NCI-H82 treated with DMSO at 0.1 percent for 48 hours (cell line): ENCODE data around the gene ANP32A.
"Not testable (repeated sequence)": the region's sequence is repeated elsewhere in the genome, so short reads cannot be mapped to it uniquely, and the experiment has no call there.

Experiments
- DNase-seq: peaks from one replicate; lab custom pipeline; 2025; ENCODE audit not compliant: unreplicated experiment; lab: John Stamatoyannopoulos, UW

Gene ANP32A

DNA sequence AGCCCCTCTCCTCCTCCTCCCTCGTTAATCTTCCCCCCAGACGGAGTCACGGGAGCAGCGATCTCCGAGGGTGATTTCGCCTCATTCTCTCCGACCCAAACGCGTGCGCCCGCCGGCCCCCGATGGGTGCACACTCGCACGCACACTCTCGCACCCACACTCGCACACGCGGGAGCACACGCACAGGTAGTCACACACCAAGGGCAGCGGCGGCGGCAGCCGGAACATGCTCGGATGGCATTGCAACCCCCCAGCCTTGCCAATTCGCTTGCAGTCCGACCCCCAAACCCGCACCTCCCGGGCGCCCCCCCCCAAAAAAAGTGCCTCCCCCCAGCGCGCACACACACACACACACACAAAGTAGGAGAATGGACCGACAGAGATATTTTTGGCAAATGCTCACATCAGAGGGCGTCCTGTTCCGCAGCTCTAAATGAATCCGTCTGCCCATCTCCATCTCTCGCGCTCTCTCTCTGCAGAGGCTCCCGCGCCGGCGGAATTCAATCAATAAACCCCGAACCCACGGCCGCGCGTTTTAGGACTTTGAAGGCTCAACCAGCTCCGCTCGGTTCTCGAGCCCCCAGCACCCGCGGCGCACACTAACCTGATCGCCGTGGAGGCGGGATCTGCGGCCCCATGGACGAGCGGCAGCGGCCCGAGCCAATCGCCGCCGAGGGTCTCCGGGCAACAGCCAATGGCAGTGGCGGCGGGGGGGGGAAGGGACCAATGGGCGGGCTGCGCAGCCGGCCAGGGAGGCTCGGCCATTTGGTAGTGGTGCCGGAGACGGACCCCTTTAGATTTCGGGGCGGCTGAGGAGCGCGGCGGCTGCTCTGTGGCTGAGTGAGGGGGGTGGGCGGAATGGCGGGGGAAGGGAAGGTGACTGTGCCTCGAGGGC is at the start of gene ANP32A:
Gene ANP32A (minus strand): TSS at position 601 of the 895 bp plus-strand sequence. CDS start 144 bp downstream, at position 457.
- DNase-seq, result peak; percentile 69

DNA sequence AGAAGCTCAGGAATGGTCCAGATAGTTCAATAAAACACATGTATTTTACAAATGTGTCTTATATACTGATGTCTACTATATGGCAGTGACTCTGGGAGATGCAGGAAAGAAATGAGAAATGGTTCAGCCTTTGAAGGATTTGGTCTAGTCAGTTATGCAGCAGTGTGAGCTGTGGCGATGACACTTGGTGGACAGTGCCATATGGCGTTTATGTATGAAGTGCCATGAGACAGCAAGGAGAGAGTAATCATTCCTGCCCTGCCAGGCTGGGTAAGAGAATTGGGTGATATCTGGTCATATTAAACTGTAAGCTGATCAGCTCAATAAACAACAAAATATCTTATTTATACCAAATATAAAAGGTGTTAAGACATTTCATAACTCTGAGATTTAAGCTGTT is 47.6 kb upstream of the ANP32A start:
- no peak for DNase-seq

DNA sequence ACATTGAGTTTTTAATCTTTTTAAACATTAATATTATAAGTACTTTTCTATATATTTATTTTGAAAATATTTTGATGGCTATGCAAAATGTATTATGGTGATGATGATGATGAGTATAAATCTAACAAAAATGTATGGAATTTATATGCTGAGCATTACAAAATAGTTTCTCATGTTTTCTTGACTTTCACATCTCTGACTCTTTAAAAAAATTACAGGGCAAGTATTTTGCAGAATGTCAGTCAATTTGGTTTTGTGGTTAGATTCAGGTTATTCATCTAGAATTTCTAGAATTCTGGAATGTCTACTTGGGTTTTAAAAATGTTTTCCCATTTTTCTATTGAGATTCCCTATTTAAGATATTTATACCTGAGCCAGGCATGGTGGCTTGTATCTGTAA is 41.7 kb upstream of the ANP32A start:
- DNase-seq, result no peak

DNA sequence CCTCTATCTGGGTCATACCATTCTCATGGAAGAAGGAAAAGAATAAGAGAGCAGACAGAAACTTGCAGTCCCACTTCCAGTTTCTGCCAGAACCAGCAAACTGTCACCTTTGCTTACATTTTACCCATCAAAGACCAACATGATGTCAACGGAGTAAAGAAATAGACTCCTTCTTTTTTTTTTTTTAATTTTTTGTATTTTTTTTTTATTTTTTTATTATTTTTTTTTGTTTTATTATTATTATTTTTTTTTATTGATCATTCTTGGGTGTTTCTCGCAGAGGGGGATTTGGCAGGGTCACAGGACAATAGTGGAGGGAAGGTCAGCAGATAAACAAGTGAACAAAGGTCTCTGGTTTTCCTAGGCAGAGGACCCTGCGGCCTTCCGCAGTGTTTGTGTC is 38.0 kb upstream of the ANP32A start:
- not testable (repeated sequence) for DNase-seq

DNA sequence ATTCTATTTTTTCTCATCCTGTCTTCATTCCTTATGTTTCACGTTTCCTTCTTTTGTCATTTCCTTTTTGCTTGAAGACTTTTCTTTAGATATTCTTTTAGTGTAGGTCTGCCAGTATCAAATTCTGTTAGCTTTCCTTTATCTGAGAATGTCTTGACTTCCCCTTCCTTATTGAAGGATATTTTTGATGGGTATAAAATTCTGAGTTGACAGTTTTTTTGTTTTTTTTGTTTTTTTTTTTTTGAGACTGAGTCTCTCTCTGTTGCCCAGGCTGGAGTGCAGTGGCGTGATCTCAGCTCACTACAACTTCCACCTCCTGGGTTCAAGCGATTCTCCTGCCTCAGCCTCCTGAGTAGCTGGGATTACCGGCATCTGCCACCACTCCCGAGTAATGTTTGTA is 36.7 kb upstream of the ANP32A start:
- not testable (repeated sequence) for DNase-seq

DNA sequence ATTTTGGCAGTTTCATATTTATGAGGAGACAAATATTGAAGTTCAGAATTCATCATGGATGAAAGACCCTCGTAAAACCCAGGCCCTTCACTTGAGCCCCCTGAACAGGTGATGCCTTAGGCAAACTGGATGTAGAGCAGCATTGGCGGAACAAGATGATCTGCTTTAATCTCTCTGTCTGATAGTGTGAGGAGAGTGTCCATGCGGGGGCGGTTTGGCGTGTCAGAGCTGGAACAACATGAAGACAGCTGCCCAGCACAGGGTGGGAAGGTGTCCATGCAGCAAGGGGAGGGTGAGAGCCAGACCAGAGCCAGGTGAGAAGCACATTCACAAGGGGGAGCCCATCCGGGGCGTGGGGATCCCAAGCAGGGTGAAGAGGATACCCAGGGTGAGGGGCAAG is 31.8 kb upstream of the ANP32A start:
- DNase-seq, result no peak

DNA sequence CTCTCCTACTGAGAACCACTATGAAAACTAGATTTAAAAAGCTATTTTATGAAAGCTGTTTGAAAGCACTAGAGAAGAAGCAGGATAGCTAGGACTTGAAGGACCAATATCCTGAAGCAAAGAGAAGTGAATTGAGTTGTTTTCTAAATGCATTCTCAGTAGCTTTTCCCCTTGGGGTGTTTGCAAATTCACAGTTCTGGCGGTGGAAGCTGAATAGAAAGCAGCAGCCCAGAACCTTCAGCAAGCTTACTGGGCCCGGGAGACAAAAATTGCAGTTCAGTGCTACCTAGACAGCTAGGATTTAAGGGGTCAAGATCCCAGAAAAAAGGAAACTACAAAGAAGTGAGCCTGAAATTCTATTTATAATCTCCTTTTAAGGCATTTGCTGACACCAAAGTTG is 31.3 kb upstream of the ANP32A start:
- no peak for DNase-seq

DNA sequence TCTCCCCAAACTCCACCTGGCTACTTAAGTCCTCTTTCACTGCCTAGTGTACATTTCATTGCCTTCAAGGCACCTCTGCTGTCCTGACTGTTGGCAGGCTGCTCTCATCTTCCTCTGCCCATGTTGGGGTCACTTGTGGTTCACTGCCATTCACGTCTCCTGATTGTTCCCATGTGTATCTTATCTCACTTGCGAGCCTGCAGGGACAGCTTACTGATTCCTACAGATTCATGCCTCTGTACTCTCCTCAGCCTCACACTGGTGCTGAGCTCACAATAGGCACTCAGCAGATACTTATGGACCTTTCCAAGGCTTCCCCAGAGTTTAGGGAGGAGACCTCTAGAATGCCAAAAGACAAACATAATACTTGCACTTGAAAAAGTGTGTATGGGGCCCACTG is 28.8 kb upstream of the ANP32A start:
- no peak for DNase-seq

DNA sequence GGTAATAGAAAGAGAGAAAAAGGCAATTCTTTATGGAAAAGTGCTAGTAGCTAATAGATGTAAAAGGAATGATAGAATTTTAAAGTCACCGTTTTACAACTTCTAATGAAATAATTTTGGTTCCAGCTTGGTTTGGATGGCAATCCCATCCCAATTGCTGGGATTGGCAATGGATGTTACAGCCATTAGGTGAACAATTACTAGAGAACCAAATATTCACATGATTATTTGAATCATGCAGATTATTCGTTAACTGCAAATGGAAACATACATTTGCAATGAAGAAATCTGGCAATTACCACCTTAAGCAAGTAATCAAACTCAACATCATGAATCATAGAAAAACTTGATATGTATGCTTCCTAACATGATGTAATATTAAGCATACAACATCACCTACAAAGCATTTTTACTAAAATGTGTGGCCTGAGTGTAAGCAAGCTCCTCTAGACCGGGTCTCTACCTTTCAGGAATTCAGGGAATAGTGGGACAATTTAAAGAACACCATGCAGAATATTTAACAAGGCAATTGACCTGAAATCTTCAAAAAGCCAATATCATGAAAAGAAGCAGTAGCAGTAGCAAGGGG is 26.2 kb upstream of the ANP32A start:
- DNase-seq, result no peak

DNA sequence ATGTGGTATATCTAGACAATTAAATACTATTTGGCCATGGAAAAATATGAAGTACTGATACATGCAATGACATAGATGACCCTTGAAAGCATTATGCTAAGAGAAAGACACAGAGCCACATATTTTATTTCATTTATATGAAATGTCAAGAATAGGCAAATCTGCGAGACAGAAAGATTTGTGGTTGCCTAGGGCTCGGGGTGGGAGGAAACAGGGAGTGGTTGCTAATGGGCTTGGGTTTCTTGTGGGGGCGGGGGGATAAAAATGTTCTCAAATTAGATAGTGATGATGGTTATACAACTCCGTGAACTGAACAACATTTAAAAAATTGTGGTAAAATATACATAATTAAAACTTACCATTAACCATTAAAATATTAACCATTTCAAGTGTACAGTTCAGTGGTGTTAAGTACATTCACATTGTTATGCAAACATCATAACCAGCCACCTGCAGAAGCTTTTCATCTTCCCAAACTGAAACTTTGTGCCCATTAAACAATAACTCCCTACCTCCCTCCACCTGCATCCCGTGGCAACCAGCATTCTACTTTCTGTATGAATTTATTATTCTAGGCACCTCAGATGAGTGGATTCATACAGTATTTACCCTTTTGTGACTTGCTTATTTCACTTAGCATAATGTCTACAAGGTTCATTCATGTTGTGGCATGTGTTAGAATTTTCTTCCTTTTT is 24.3 kb upstream of the ANP32A start:
- no peak for DNase-seq

DNA sequence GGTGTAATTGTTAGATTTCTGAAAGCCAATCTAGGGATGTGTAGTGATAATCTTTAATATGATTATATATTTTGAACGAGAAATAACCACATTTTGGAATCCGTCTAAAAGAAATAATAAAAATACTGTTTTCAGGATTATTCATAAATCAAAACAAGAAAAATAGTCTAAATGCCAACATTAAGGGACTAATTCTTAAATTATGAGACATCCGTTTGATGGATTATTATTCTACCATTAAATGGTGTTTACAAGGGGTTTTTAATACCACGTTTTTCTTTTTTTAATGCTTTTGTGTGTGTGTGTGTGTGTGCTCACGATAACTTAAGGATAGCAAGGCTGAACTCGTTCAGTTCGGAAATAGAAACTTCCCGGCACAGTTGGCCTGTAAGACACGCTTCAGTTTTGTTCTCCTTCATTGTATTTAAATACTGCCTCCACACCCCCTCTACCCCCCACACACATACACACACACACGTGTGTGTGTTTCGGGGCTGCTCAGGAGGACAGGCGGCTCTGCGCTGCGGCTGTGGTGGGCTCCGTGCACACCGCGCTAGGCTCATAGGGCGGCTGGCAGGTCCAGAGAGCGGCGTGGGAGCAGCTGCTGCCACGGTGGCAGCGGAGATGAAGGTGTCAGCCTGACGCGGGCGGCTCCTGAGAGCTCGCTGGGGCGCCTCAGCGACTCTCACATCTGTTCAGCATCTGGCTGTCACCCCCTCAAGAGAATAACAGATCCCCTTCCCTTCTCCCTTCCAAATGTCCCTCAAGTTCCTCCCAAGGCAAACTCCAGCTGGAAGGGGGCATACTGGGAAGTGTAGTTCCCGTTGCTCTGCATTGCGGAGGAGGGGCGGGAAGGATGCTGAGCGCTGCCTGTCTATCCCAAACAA is 23.0 kb upstream of the ANP32A start:
- DNase-seq, result no peak

DNA sequence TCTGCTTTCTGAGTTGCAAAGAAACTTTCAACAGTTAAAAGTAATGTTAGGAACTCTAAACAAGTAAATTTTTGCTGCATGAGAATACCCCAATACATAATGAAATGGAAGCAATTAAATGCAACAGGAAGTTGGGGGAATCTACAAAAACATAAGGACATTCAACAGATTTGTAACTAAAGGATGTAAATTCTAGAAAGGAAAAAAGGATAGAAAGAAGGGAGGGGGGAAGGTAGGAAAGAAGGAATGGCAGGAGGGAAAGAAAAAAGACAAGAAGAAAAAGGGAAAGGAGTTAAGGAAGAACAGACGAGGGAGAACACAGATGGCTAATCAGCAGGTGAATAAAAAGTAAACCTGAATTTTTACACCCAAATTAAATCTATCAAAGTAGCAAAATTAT is 22.3 kb upstream of the ANP32A start:
- no peak for DNase-seq

DNA sequence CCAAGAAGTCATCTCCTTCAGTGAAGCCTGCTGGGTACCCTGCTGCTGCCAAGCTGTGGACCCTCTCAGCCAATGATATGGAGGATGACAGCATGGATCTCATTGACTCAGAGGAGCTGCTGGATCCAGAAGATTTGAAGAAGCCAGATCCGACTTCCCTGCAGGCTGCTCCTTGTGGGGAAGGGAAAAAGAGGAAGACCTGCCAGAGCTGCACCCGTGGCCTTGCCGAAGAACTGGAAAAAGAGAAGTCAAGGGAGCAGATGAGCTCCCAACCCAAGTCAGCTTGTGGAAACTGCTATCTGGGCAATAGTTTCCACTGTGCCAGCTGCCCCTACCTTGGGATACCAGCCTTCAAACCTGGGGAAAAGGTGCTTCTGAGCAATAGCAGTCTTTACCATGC is 13.7 kb upstream of the ANP32A start:
- no peak for DNase-seq

DNA sequence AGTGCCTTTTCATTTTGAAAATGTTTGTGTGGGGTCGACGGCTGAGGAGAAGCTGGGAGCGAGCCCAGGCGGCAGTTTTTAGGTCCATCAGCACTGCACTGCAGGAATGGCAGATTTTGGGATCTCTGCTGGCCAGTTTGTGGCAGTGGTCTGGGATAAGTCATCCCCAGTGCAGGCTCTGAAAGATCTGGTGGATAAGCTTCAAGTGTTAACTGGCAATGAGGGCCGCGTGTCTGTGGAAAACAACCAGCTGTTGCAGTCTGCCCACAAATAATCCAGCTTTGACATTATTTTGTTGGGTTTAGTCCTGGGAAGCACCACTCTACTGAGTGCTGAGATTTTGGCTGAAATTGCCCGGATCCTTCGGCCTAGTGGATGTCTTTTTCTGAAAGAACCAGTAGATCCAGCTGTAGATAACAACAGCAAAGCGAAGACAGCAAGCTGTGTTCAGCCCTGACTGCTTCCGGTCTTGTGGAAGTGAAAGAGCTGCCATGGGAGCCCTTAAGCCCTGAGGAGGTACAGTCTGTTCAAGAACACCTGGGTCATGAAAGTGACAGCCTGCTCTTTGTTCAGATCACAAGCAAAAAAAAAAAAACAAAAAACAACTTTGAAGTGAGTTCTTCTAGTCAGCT is 13.1 kb upstream of the ANP32A start:
- DNase-seq, result no peak

DNA sequence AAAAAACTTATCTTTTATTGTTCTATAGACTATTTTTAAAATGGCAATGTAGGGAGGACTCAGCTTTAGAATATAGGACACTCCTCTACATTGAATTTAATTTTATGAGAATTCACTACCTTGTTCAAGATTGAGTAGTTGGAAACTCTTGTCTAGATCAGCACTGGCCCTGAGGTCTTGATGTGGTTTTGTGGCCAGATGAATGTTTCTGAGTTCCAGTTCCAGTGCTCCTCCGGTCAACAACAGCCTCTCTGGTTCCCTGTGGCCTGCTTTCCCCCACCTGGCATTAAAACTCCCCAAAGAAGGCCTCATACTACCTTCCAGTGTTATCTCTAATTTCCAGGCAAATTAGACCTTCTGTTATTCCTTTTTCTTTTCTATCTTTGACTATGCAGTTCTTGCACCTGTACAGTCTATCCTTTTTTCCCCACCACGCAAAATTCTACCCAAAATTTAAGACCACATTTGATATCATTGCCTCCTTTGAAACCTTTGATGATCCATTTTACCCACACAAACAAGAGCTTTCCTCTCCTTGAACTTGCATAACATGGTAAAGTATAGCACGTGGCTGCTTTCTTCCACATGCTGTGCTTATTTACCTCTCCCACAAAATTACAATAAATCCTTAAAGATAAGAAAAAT is 9.6 kb upstream of the ANP32A start:
- DNase-seq, result no peak

DNA sequence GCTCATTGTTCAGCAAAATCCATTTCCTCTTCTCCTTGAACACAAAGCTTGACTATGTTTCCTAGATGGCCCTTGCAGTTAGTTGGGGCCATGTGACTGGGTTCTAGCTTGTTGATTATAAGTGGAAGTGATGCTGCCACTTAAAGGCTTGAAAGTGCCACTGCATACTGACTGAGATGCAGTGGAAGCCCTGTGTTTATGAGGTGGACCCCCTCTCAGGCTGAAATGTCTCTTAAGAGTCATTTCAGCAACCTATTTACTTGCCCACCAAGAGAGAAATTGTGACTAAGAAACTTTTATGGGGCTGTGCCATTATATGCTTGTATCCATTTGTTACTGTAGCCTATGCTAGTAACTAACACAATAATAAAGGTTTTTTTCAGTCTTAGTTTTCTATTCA is 8.4 kb upstream of the ANP32A start:
- DNase-seq, result peak; percentile 19

DNA sequence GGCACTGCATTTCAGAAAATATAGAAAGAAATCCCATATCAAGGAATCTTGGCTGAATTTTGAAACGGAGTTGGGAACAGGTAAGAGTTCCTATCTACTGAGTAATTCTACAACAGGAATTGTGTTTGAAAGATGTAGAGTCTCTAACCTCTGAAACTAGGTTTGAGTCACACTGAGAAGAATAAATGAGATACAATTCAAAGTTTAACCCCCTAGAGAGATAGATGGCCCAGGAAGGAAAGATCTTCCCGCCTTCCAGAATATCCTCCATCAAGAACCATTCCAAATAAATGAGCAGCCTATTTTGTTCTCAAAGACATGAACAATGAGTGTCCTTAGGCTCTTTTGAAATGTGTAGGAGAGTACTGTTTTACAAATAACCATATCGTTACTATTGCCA is 2.9 kb upstream of the ANP32A start:
- DNase-seq, result no peak

DNA sequence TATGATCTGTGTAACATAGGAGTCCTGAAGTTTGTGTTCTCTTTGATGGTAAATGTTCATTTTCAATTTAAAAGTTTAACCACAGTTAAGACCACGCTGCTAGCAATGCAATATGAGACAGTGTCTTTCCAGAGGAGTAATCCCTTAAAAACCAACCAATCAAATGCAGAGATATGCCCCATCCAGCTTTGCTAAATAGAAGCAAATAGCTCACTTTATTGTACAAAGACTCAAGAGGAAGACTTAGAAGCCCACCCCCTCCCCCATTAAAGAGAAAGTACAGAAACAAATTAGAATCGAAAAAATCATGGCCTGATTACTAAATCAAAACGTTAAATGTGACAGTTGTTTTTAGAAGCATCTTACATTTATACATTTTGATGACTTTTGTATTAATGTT is 2.1 kb upstream of the ANP32A start:
- peak; percentile 32 for DNase-seq

DNA sequence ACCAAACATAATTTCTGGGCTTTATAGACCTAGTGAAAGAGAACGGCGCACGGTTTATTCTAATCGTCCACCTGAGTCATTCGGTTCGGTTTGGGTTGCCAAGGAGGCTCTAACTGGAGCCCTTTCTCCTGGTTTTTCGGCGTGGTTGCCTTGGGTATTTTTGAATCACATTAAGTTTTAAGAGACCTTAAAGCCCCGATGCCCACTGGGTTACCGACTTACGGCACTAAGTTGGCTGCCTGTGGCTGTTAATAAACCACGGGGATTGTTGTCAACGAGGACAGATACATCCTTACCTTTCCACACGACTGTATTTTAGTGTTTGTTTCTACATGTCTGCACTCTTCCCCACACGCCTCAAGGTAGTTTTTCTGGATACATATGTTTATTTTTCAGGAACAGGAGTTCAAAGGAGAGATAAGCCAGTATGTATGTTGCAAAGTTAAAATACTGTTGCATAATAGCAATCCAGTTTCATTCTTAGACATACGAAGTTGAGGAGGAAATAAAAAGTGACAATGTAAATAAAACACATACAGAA is 1.2 kb upstream of the ANP32A start:
- no peak for DNase-seq
